CD4-positive, alpha-beta T cell treated with Interleukin-17A for 1 hour (primary cell): ENCODE data around the gene TTBK1.
"Not testable (repeated sequence)": the region's sequence is repeated elsewhere in the genome, so short reads cannot be mapped to it uniquely, and the experiment has no call there.

Experiments
- DNase-seq: peaks from one replicate; pipeline ENCODE4 v3.0.0-alpha.2; 2020

Gene TTBK1

GRCh38 chr6:43290339-43290904 lies 47.1 kb downstream of the TTBK1 start:
- no peak for DNase-seq

- DNase-seq, result no peak
Measured at GRCh38 chr6:43290905-43291355, 47.6 kb downstream of the TTBK1 start.

GRCh38 chr6:43291708-43292107 lies 48.4 kb downstream of the TTBK1 start:
- no peak for DNase-seq

- DNase-seq, result no peak
Measured at GRCh38 chr6:43292341-43292740, 49.1 kb downstream of the TTBK1 start.

GRCh38 chr6:43292763-43293318 lies 49.6 kb downstream of the TTBK1 start:
- no peak for DNase-seq

GRCh38 chr6:43293698-43294097 lies 50.4 kb downstream of the TTBK1 start:
- DNase-seq, result no peak

GRCh38 chr6:43294536-43294935 lies 51.3 kb downstream of the TTBK1 start:
- DNase-seq, result no peak

- no peak for DNase-seq
Measured at GRCh38 chr6:43295456-43295855, 52.2 kb downstream of the TTBK1 start.

GRCh38 chr6:43296780-43297497 lies 53.7 kb downstream of the TTBK1 start:
- no peak for DNase-seq

GRCh38 chr6:43297644-43298564 lies 54.6 kb downstream of the TTBK1 start, which contains the start of gene SLC22A7:
Gene SLC22A7, plus strand, starts transcription at chr6:43298260. Its CDS starts 99 bp downstream, at chr6:43298359.
- DNase-seq, result no peak

GRCh38 chr6:43298565-43299337 lies 55.5 kb downstream of the TTBK1 start:
- DNase-seq, result no peak

- no peak for DNase-seq
Measured at GRCh38 chr6:43299338-43300293, 56.3 kb downstream of the TTBK1 start.

GRCh38 chr6:43301081-43301870 lies 58.0 kb downstream of the TTBK1 start:
- no peak for DNase-seq

GRCh38 chr6:43302126-43302525 lies 58.8 kb downstream of the TTBK1 start:
- DNase-seq, result no peak

GRCh38 chr6:43303006-43303405 lies 59.7 kb downstream of the TTBK1 start:
- DNase-seq, result not testable (repeated sequence)

GRCh38 chr6:43303751-43304331 lies 60.6 kb downstream of the TTBK1 start:
- DNase-seq, result no peak

- no peak for DNase-seq
Measured at GRCh38 chr6:43304361-43304760, 61.1 kb downstream of the TTBK1 start.

GRCh38 chr6:43304882-43305281 lies 61.6 kb downstream of the TTBK1 start:
- no peak for DNase-seq

- no peak for DNase-seq
Measured at GRCh38 chr6:43306086-43306485, 62.8 kb downstream of the TTBK1 start.
